ENCODE measurements around the gene SH2D6. TPM values are rescaled to one million over a fixed set of nuclear protein-coding genes. Genes with fewer than 3 reads are reported as not detected.
A peak's percentile ranks its signal among the peaks of the same experiment; 100 is the strongest.

Gene SH2D6
- total RNA-seq, 1 donor from 2014 or later: 0.13 TPM

DNA sequence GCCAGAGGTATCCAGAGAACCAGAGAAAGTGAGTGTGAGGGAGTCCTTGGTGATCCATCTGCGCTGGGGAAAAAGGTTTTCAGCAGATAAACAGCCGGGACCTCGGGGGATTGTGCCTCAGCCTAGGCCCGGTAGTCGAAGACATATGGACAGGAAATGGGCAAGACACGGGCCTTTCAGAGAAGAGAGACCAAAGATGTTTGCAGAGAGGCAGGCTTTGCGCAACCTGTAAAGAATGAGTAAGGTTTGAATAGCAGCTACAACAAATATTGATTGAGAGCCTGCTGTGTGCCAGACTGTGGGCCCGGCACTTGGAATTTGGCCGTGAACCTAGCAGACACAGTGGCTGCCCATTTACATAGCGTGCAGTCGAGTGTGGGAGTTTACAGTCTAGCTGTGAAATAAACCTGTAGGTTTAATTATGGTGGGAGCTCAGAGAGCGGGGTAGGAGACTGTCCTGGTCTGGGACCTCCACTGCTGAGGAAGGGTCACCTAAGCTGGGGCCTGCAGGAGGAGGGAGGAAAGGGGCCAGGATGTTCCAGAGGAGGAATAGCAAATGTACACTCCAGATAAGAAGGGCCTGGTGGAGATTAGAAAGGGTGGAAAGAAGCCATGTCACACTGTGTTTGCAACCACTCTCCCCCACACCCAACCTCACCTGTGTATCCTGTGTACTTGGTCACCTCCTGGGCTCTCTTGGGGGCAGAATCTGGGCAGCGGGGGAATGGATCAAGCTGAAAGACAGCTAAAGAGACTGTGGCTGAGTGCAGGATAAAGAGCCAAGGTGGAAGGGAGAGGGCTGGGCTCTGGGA, 3.0 kb downstream of the SH2D6 start:
- DNase-seq (ENCODE audit: low read depth, low spot score): no peak

DNA sequence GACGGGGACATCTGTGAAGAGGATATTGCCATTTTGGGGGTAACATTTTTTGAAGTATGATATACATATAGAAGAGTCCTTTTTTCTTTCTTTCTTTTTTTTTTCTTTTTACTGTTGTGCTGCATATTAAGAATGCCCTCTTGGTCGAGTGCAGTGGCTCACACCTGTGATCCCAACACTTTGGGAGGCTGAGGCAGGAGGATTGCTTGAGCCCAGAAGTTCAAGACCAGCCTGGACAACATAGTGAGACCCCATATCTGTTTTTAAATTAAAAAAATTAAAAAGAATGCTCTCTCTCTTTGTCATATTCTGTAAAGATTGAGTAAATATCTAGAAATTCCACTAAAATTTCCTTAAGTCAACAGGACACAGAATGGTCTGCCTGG, 3.6 kb downstream of the SH2D6 start:
- DNase-seq (ENCODE audit: low read depth, low spot score): no peak

- no peak for DNase-seq (ENCODE audit: low read depth, low spot score)
These were observed 5.0 kb downstream of the SH2D6 start for GRCh38 chr2:85423525-85423924.

DNA sequence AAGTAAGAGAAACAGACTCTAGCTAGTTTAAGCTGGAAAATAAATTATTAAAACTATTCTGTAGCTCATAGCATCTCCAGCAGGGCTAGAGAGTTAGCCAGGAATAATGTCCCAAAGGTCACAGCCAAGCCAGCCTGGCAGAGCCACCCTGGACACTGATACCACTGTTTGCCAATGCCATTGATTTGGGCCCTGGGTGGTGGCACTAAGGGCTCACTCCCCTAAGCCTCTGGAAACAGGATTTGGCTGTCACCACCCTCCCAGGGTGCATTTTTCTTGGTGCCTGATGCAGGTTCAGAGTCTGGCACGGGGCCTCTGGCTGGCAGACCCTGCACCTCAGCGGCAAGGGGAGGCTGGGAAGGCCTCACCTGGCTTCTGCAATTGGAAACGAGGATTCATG, 7.1 kb downstream of the SH2D6 start:
- DNase-seq (ENCODE audit: low read depth, low spot score): no peak

- no peak for DNase-seq (ENCODE audit: low read depth, low spot score)
These were observed 8.9 kb downstream of the SH2D6 start for GRCh38 chr2:85427300-85427835.

GRCh38 chr2:85428343-85428881, 9.9 kb downstream of the SH2D6 start:
- no peak for DNase-seq (ENCODE audit: low read depth, low spot score)

GRCh38 chr2:85429213-85429923, 10.9 kb downstream of the SH2D6 start:
- DNase-seq (ENCODE audit: low read depth, low spot score): no peak

DNA sequence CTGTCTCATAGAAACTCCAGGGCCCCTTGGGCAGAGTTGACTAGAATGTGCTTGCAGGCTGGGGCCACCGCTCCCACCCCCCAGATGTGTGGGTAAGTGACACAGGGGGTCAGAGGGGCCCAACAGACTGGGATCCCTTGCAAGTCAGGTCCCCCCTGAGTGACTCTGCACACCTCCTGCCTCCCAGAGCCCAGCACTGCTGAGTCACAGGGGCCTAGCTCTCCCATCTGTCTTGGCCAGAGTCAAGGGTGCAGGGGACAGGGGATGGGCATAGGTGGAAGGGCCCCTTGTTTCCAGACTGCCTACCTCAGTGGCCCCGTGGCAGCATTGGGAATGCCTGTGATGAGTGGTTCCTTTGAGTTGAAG, 11.4 kb downstream of the SH2D6 start:
- no peak for DNase-seq (ENCODE audit: low read depth, low spot score)

DNA sequence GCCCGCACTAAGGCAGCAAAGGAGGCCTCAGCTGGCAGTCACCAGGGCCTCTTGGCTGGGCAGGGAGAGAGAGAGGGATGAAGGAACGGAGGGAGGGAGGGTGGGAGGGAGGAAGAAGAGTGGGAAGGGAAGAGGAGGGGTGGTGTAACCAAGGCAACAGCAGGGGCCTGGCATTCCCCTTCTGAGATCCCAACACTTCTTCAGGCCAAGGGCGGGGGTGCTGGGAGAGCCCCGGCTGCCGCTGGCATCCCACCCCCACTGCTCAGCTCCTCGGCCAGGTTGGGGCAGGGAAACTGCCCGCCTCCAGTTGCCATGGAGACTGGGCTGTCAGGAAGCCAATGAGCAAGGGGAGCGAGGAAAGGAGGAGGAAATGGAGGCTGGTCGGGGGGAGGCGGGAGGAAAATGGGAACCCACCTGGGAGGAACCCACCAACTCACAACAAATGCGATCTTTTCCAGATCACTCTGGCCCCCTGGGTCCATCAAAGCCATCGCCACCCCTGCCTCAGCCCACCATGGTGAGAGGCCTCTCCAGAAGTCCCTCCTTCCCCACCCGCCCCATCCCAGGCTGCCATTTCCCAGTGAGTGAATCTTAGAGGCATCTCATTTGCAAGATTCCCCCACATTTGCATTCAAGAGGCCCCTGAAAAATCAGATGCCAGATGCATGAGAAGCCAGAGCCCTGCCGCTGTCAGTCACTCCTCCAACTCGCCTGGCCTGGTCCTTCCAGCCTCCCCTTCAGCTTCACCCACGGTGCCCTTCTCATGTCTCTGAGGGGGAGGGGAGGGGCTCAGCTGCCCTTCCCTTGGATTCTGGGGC, 12.4 kb downstream of the SH2D6 start:
- no peak for DNase-seq (ENCODE audit: low read depth, low spot score)

- DNase-seq (ENCODE audit: low read depth, low spot score): no peak
These were observed 13.2 kb downstream of the SH2D6 start for GRCh38 chr2:85431570-85432205.

- no peak for DNase-seq (ENCODE audit: low read depth, low spot score)
These were observed 15.1 kb downstream of the SH2D6 start for GRCh38 chr2:85433511-85434089.

DNA sequence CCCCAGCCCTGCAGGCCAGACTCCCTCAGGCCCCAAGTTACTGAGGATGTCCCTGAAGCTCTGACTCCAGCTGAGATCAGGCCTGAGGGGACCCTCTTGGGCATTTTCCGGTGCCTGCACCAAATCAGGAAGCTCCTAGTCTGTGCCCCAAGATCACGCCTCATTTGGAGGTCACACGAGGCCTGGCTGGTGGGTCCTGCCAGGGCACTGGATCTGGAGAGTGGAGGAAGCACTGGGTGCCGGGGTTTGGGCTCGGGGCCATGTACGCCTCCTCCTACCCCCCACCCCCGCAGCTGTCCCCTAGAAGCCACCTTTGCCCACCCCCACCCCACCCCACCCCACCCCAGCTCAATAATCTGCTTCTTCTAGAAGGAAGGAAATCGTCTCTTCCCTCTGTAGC, 16.2 kb downstream of the SH2D6 start:
- no peak for DNase-seq (ENCODE audit: low read depth, low spot score)

GRCh38 chr2:85435220-85435958, 16.9 kb downstream of the SH2D6 start:
- no peak for DNase-seq (ENCODE audit: low read depth, low spot score)

DNA sequence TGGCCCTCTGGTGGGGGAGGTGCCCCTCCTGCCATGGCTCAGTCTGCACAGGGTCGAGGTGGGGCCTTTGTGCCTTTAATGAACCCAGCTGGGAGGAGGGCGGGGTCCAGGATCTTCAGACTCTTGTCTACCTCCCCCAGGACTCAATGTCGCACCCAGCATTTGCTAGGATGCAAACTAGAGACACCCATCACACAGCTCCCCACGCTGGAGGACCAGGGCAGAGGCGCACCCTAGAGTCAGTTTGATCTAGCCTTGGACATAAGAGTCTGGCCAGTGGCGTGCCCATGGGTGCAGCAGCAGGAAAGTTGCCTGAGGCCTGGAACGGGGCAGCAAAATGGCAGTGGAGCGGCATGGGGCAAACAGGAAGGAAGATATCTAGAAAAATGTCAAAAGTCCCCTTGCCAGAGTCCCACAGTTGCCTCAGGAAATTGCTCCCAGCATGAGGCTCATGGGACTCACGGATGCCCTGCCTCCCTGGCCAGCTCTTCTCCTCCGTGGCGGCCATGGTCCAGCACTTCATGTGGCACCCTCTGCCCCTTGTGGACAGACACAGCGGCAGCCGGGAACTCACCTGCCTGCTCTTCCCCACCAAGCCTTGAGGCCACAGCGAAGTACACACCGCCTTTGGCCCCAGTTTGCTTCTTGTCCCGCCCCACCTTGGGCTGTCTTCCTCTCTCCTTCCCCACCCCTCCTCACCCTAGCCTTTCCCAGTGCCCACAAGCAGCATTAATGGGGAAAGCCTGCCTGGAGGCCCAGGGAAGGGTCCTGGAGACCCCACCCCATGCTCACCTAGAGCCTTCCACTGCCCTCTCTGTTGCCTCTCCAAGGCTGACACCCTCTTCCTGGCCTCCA, 17.7 kb downstream of the SH2D6 start:
- no peak for DNase-seq (ENCODE audit: low read depth, low spot score)

DNA sequence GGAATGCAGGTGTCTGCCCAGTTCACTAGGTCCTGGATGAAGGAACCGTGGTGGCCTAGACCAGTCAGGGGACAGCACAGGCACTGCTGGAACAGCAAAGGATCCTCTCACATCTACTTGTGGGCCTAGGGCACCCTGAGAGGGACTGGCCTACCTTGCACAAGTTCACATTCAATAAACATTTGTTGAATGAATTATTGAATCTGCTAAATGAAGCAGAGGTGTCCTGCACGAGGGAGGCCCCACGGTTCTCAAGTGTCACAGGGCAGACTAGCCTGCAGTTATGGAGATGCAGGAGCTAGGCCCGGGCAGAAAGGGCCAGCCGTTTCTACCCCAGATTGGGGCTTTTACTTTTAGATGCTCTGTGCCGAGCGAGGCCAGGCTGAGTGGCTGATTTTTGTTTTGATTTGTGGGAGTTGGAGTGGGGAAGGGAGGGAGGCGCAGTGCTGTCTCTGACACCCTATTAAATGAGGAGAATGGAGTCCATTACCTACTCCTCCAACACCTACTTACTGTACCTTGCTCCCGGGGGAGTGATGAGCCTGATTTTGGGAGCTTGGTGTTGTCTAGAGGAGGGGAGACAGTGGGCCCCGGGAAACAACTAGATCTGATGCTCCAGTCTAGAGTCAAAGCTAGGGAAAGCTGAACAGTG, 18.4 kb downstream of the SH2D6 start:
- no peak for DNase-seq (ENCODE audit: low read depth, low spot score)

GRCh38 chr2:85437488-85438200, 19.1 kb downstream of the SH2D6 start:
- DNase-seq (ENCODE audit: low read depth, low spot score): peak; percentile 43

DNA sequence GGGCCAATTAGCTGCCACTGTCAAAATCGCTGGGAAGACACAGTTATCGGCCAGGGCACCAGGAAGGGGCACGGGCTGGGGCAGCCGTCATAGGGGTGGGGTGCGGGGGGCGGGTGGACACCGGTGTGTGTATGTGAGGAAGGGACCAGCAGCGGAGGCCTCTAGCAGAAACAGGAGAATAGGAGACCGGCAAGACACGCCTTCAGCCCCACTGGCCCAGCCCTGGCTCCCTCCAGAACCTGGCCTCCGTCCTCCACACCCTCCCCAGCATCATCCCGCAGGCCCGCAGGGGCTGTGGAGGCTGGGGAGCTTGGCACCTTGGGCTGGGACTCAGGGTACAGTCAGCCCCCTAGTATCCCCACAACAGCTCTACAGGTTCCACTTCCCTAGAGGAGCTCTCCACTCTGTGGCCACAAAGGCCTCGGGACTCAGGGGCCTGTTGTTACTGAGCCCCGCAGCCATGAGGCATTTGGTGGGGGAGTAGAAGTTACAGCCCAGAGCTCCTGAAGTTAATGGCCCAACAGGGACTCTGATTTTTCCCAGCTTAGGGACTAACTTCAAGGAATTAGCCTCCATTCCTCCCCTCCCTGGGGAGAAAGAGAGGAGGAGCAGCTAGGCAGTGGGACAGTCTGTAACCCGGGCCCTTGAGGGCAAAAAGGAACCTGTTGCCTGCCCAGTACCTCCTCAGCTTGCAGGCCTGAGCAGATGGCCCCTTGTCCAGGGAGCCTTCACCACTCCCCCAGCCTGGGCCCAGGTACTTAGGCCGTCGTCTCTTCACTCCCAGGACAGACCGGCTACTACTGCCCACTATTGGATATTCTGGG, 19.9 kb downstream of the SH2D6 start:
- DNase-seq (ENCODE audit: low read depth, low spot score): no peak

Data from pulmonary artery endothelial cell (primary cell).